HEK293T (cell line): ENCODE measurements around the gene CDH12.

Experiments used
- CTCF ChIA-PET: fragments of 350-600 bp; formaldehyde crosslinking; extraction: SDS; loops from one replicate; lab custom pipeline; 2021; ENCODE audit warnings: antibody characterized with exemption, inconsistent platforms; lab: Yijun Ruan, JAX
- POLR2A ChIA-PET: fragments of 350-600 bp; formaldehyde crosslinking; extraction: SDS; loops from one replicate; lab custom pipeline; 2020; ENCODE audit warnings: antibody characterized with exemption, inconsistent platforms; lab: Yijun Ruan, JAX
- DNase-seq: peaks from one replicate; pipeline ENCODE4 v3.0.0; 2012; ENCODE audit warnings: mixed read lengths; ENCODE audit errors: extremely low spot score
- ARNT ChIP-seq: fragments of 450-650 bp; IDR thresholded peaks from 2 replicates; pipeline ENCODE4 v1.6.1; 2017; ENCODE audit warnings: mild to moderate bottlenecking
- BHLHE40 ChIP-seq: fragments of 450-650 bp; IDR thresholded peaks from 2 replicates; pipeline ENCODE4 v1.6.1; 2016; ENCODE audit warnings: mild to moderate bottlenecking, moderate library complexity, borderline replicate concordance
- CTBP1 ChIP-seq: fragments of 450-650 bp; IDR thresholded peaks from 2 replicates; pipeline ENCODE4 v1.6.1; 2016; ENCODE audit warnings: borderline replicate concordance
- ELF4 ChIP-seq: fragments of 450-650 bp; IDR thresholded peaks from 2 replicates; pipeline ENCODE4 v1.6.1; 2017; ENCODE audit warnings: antibody characterized with exemption
- FOXA1 ChIP-seq: fragments of 450-650 bp; IDR thresholded peaks from 2 replicates; pipeline ENCODE4 v1.6.1; 2016; ENCODE audit warnings: mild to moderate bottlenecking
- FOXK2 ChIP-seq: fragments of 450-650 bp; IDR thresholded peaks from 2 replicates; pipeline ENCODE4 v1.6.1; 2016; ENCODE audit warnings: mild to moderate bottlenecking
- FOXM1 ChIP-seq: fragments of 450-650 bp; IDR thresholded peaks from 2 replicates; pipeline ENCODE4 v1.6.1; 2017; ENCODE audit warnings: mild to moderate bottlenecking, borderline replicate concordance
- HDGF ChIP-seq: fragments of 450-650 bp; IDR thresholded peaks from 2 replicates; pipeline ENCODE4 v1.6.1; 2017; ENCODE audit warnings: antibody characterized with exemption, borderline replicate concordance
- L3MBTL2 ChIP-seq: fragments of 450-650 bp; conservative IDR thresholded peaks from 2 replicates; pipeline ENCODE4 v1.6.1; 2016; ENCODE audit warnings: mild to moderate bottlenecking
- LEF1 ChIP-seq: fragments of 450-650 bp; IDR thresholded peaks from 2 replicates; pipeline ENCODE4 v1.6.1; 2017; ENCODE audit warnings: mild to moderate bottlenecking, borderline replicate concordance
- NFRKB ChIP-seq: fragments of 450-650 bp; IDR thresholded peaks from 2 replicates; pipeline ENCODE4 v1.6.1; 2016; ENCODE audit warnings: mild to moderate bottlenecking, moderate library complexity
- PKNOX1 ChIP-seq: fragments of 450-650 bp; IDR thresholded peaks from 2 replicates; pipeline ENCODE4 v1.6.1; 2016
- SP1 ChIP-seq: fragments of 450-650 bp; IDR thresholded peaks from 2 replicates; pipeline ENCODE4 v1.6.1; 2017
- SUZ12 ChIP-seq: fragments of 450-650 bp; IDR thresholded peaks from 2 replicates; pipeline ENCODE4 v1.6.1; 2016; ENCODE audit warnings: mild to moderate bottlenecking
- TARDBP ChIP-seq: fragments of 450-650 bp; IDR thresholded peaks from 2 replicates; pipeline ENCODE4 v1.6.1; 2016
- ZNF384 ChIP-seq: fragments of 450-650 bp; IDR thresholded peaks from 2 replicates; pipeline ENCODE4 v1.6.1; 2016

The CDH12 gene

GRCh38 chr5:21774281-21774680, 1078.9 kb downstream of the CDH12 start:
- CTCF ChIA-PET: no interaction called here
- no peak for DNase-seq
- POLR2A ChIA-PET: no interaction called here
- no peak for TF ChIP-seq BHLHE40
- no peak for TF ChIP-seq NFRKB
- TF ChIP-seq LEF1: no peak
- TF ChIP-seq FOXA1: no peak
- TF ChIP-seq ELF4: no peak
- TF ChIP-seq SUZ12: no peak
- TF ChIP-seq HDGF: no peak
- no peak for TF ChIP-seq L3MBTL2
- no peak for TF ChIP-seq ARNT
- TF ChIP-seq PKNOX1: no peak

- CTCF ChIA-PET: no interaction called here
- TF ChIP-seq L3MBTL2: no peak
- POLR2A ChIA-PET: no interaction called here
- no peak for DNase-seq
Measured at GRCh38 chr5:21773456-21773855, 1079.7 kb downstream of the CDH12 start.

- no peak for DNase-seq
- ChIA-PET CTCF (no interaction called here), POLR2A (no interaction called here)
- TF ChIP-seq L3MBTL2 (no peak), SP1 (no peak), CTBP1 (no peak), LEF1 (no peak), TARDBP (no peak), NFRKB (no peak), ARNT (no peak), HDGF (no peak), FOXK2 (no peak), ZNF384 (no peak), FOXM1 (no peak), BHLHE40 (no peak)
Measured at GRCh38 chr5:21765406-21765805, 1087.7 kb downstream of the CDH12 start.

- no peak for DNase-seq
- POLR2A ChIA-PET: no interaction called here
- TF ChIP-seq TARDBP (no peak), NFRKB (no peak), LEF1 (no peak), L3MBTL2 (no peak), SUZ12 (no peak), ARNT (no peak), PKNOX1 (no peak), FOXA1 (no peak), CTBP1 (no peak), FOXK2 (no peak), BHLHE40 (no peak), FOXM1 (no peak), ELF4 (no peak), SP1 (no peak), ZNF384 (no peak), HDGF (no peak)
- CTCF ChIA-PET: no interaction called here
Measured at GRCh38 chr5:21739096-21739495, 1114.0 kb downstream of the CDH12 start.

- CTCF ChIA-PET: no interaction called here
Measured at GRCh38 chr5:21723500-21723899, 1129.6 kb downstream of the CDH12 start.

More at GRCh38 chr5:21723500-21723899, 1129.6 kb downstream of the CDH12 start:
- TF ChIP-seq FOXK2 (no peak), L3MBTL2 (no peak), SP1 (no peak), ZNF384 (no peak), PKNOX1 (no peak), LEF1 (no peak), BHLHE40 (no peak), SUZ12 (no peak), ELF4 (no peak), FOXA1 (no peak), CTBP1 (no peak), FOXM1 (no peak), HDGF (no peak)
- no peak for DNase-seq
- POLR2A ChIA-PET: no interaction called here
